IPS-18a (cell line): ENCODE data around the gene ELMO1.

Experiments
- H3K27ac ChIP-seq: one replicate; pipeline ENCODE4 v1.5.1; 2013; ENCODE audit warnings: low read length
- H3K27me3 ChIP-seq: one replicate; pipeline ENCODE4 v1.6.1; 2013; ENCODE audit warnings: mild to moderate bottlenecking, low read length; ENCODE audit not compliant: control insufficient read depth, insufficient read depth
- H3K36me3 ChIP-seq: one replicate; pipeline ENCODE4 v1.6.1; 2013; ENCODE audit warnings: low read depth, low read length; ENCODE audit not compliant: control insufficient read depth
- H3K4me1 ChIP-seq: one replicate; pipeline ENCODE4 v1.6.1; 2013; ENCODE audit warnings: low read depth, low read length; ENCODE audit not compliant: control insufficient read depth
- H3K4me3 ChIP-seq: one replicate; pipeline ENCODE4 v1.5.1; 2013; ENCODE audit warnings: low read length
- H3K9ac ChIP-seq: one replicate; pipeline ENCODE4 v1.6.1; 2013; ENCODE audit warnings: mild to moderate bottlenecking, low read length, moderate library complexity
- H3K9me3 ChIP-seq: one replicate; pipeline ENCODE4 v1.6.1; 2013; ENCODE audit warnings: low read depth, low read length; ENCODE audit not compliant: control insufficient read depth

Gene ELMO1

DNA sequence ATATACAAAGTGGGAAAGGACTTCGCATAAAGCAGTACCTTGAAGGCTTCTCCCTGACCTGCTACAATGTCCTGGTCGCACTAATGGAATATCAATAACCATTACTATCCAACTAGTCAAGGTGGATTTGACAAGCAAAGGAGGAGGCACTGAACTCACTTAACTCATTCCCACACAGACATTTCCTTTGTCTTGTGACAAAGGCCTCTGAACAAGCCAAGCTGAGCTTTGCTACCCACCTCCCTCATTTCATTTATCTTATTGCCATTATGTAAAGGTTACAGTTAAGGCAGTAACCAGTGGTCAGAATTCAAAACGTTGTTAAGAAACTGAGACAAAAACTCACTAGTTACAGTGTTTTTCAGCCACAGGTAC is 7.3 kb downstream of the ELMO1 start:
- Histone ChIP-seq H3K27me3 (peaks cover 3% of the 10 kb centered on the region), H3K36me3 (no peaks in the 10 kb centered on the region), H3K9me3 (no peaks in the 10 kb centered on the region), H3K9ac (no peak overlapping the region), H3K4me3 (no peak overlapping the region), H3K4me1 (no peaks in the 10 kb centered on the region), H3K27ac (no peak overlapping the region)

DNA sequence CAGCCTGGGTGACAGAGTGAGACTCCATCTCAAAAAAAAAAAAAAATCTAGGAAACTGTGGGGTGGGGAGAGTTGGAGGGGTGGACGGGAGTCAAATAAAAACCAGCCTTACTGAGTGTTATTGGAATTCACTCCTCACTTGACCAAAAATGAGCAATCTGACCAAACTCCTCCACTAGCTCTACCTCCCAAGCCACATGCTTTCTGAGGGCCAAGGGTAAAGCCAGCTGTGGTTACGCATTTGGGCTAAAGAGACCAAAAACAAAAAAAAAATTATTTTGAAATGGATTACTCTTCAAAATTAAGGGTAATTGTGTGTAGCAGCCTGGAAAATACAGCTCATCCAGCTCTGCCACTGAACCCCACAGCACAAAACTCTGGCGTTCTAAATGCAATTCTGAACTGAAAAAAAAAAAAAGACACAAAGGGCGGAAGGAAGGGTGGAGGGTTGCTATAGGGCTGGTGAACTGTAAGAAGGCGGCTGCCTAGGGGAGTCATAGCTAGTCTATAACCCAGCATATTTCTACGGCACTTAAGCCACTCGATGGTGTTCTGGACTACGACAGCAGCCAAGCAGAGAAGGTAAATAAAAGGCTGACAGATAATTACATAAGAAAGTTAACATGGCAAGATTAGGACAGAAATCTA is 7.8 kb downstream of the ELMO1 start:
- no peaks in the 10 kb centered on the region for H3K4me1 ChIP-seq
- no peak overlapping the region for H3K27ac ChIP-seq
- no peaks in the 10 kb centered on the region for H3K27me3 ChIP-seq
- no peak overlapping the region for H3K9ac ChIP-seq
- no peak overlapping the region for H3K4me3 ChIP-seq
- no peaks in the 10 kb centered on the region for H3K36me3 ChIP-seq
- no peaks in the 10 kb centered on the region for H3K9me3 ChIP-seq

DNA sequence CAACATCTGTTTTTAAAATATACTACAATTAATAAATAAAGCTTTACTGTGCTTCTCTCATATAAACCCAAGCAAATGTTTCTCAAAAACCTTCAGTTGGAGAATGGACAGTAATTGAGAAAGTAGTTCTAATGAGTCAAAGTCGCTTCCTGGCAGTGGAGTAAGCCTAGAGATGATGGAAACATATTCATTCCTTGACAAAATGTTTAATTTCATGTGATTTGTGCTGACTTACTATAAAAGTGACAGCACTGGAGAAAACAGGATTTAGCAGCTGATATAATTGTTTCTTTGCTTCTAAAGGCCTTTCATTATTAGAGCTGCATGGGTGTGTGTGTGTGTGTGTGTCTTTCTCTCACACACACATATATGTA is 9.0 kb downstream of the ELMO1 start:
- Histone ChIP-seq H3K4me3 (no peak overlapping the region), H3K9ac (no peak overlapping the region), H3K27me3 (no peaks in the 10 kb centered on the region), H3K27ac (no peak overlapping the region), H3K9me3 (no peaks in the 10 kb centered on the region), H3K36me3 (no peaks in the 10 kb centered on the region), H3K4me1 (peaks cover 3% of the 10 kb centered on the region)

DNA sequence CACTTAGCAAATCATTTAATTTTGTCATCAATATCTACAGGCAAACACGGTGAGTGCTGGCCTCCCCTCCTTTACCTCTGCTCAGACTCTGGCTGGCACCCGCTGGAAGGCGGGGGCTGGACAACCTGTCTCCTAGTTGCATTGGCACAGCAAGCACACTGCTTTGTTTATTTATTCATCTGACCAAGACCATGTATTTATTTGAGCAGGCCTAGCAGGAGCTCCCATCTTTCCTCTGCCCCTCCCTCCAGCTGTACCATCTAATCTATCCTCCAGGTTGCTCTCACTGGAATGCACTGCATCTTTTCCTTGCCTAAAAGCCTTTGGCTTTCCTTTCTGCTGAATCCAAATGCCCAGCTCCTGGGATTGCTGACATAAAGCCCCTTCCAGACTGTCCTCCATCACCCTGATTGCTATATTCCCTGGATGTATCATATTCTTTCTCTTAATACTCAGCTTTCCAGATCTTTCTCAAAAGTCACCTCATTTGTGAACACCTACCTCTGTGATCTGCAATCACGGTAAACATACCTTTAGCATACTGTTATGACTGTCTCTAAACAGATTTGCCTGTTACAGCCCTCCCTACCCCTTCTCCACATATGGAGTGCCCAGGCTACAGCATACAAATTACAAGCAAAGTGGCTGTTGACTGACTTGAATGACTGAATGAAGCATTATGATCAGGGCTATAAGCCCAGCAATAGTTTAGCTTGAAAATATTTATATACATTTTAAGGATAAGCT is 9.6 kb downstream of the ELMO1 start:
- Histone ChIP-seq H3K27me3 (no peaks in the 10 kb centered on the region), H3K36me3 (no peaks in the 10 kb centered on the region), H3K9me3 (no peaks in the 10 kb centered on the region), H3K9ac (no peak overlapping the region), H3K4me3 (no peak overlapping the region), H3K27ac (no peak overlapping the region), H3K4me1 (peaks cover 3% of the 10 kb centered on the region)

DNA sequence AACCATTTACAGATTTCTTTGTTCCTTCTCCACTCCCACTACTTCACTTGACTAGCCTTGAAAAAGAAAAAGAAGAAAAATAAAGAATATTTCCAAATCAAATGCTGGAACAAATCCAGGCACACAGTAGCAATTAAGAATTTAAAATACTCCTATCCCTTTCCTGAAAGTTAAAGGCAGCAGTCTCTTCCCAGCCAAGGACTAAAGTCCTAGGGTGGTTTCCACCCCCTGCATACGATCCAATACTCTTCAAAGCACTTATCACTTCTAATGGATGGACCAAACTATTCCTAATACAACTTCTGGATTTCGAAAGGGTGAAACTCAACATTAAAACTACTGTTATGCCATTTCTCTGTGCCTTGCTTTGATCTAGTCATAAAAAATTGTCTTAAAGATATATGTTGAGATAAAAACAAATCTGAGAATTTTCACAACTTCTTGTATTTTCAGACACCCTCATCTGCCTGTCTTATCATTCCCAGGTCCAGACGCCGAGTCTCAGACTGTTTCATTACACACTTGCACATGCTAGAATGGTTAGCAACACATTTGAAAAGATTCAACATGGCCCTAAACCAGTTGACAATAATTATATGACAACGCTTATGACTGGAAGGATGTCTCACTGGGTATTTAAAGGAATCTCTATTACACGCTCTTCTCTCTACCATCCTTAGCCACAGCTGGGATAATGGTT is 13.4 kb downstream of the ELMO1 start:
- no peaks in the 10 kb centered on the region for H3K36me3 ChIP-seq
- peaks cover 3% of the 10 kb centered on the region for H3K4me1 ChIP-seq
- no peak overlapping the region for H3K9ac ChIP-seq
- no peaks in the 10 kb centered on the region for H3K9me3 ChIP-seq
- H3K27ac ChIP-seq, result no peak overlapping the region
- H3K4me3 ChIP-seq, result no peak overlapping the region
- H3K27me3 ChIP-seq, result no peaks in the 10 kb centered on the region

DNA sequence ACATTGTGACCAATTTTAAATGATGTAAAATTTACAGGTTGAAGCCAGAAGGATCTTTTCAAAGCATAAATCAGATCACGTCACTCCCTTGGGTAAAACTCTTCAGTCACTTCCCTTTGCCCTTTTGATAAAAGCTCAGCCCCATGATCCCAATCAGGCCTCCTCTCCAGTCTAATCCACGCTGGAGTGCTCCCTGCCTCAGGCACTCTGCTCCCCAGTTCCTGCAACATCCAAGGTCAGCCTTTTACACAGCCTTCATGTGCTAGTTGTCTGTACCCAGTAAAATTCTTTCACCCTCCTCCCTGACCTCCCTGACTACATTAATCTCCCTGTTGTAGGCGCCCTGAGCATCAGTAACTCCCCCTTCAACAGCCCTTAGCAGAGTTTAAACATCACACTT is 14.1 kb downstream of the ELMO1 start:
- Histone ChIP-seq H3K9me3 (no peaks in the 10 kb centered on the region), H3K4me3 (no peak overlapping the region), H3K4me1 (peaks cover 3% of the 10 kb centered on the region), H3K36me3 (no peaks in the 10 kb centered on the region), H3K27ac (no peak overlapping the region), H3K27me3 (no peaks in the 10 kb centered on the region), H3K9ac (no peak overlapping the region)

DNA sequence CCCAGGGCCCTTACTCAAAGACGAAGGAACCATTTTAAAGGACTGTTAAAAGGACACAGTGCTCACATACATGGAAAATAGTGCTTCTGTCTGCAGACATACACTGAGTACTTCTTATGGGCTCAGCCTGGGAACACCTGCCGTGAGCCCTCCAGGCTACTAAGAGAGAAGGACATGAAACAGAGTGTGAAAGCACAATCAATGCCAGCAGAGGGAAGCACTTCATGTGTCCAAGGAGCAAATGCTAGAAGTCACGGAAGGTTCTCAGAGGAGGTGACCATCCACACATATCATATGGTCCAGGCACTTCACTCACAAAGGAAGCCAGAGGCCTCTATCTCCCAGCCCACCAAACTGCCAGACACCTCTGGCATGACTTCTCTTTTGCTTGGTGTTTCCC is 15.5 kb downstream of the ELMO1 start:
- Histone ChIP-seq H3K9me3 (no peaks in the 10 kb centered on the region), H3K9ac (no peak overlapping the region), H3K4me3 (no peak overlapping the region), H3K36me3 (no peaks in the 10 kb centered on the region), H3K27ac (no peak overlapping the region), H3K4me1 (peaks cover 3% of the 10 kb centered on the region), H3K27me3 (no peaks in the 10 kb centered on the region)

DNA sequence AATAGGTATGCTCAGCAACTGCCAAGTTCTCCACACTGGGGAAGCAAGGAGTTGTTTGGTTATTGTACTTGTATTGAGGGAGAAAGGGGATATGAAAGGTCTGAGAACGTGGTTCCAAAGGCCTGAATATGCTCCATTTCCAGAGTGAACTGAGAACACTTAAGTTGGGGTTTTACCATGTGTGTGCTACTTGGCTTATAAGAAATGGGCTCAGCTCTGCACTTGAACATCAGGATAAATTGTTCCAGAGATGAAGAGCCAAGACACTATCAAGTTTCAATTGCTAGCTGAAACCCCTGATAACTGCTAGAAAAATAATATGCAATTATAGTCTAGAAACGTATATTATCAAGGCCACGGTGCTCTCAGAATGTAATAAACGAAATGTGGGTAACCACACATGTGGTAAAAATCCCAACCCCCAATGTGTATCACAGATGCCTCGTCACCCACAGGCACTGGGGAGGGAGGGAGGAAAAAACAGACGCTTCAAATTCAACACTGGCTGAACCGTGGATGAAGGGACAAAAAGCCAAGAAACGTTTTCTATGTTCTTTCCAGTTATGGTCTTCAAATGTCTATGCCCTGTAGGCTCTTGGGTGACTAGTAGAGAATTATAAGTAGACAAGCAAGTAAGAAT is 16.3 kb downstream of the ELMO1 start:
- no peaks in the 10 kb centered on the region for H3K9me3 ChIP-seq
- H3K4me1 ChIP-seq, result peaks cover 3% of the 10 kb centered on the region
- no peaks in the 10 kb centered on the region for H3K27me3 ChIP-seq
- H3K9ac ChIP-seq, result no peak overlapping the region
- H3K36me3 ChIP-seq, result no peaks in the 10 kb centered on the region
- H3K4me3 ChIP-seq, result no peak overlapping the region
- H3K27ac ChIP-seq, result no peak overlapping the region

DNA sequence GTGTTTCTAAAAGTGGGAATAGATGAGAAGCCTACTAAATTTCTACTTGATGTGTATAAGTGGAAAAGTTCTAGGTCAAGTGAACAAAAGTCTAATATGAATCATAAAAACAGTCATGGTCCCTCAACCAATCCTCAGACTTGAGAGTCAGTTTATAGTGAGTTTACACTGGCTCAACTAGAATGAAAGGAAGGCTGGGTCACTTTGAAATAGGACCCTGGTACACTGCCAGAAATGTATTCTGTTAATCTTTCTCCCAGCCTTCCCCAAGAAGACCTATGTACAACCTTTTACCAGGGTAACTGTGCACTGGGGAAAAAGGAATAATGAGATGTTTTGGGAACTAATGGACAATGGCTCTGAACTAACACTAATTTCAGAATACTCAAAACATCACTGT is 17.3 kb downstream of the ELMO1 start:
- H3K4me3 ChIP-seq, result no peak overlapping the region
- no peaks in the 10 kb centered on the region for H3K9me3 ChIP-seq
- H3K9ac ChIP-seq, result no peak overlapping the region
- no peaks in the 10 kb centered on the region for H3K27me3 ChIP-seq
- no peak overlapping the region for H3K27ac ChIP-seq
- peaks cover 3% of the 10 kb centered on the region for H3K4me1 ChIP-seq
- H3K36me3 ChIP-seq, result no peaks in the 10 kb centered on the region

DNA sequence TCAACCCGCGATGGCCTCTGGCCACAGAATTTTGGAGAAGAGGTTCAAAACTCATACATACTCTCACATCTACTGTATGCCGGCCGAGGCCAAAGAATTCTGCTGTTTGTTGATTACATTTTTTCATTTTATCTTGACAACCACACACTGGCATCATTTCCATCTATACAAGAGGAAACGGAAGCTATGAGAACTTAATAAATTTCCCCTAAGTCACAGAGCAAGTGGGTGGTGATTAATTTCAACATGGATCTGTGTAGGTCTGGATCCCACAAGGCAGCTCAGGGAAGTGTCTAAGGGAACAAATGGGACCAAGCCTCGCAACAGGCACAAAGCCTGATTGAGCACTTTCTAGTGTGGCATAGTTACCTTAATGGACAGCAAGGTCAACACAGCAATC is 18.0 kb downstream of the ELMO1 start:
- Histone ChIP-seq H3K9me3 (no peaks in the 10 kb centered on the region), H3K27me3 (no peaks in the 10 kb centered on the region), H3K4me1 (peaks cover 3% of the 10 kb centered on the region), H3K36me3 (no peaks in the 10 kb centered on the region), H3K4me3 (no peak overlapping the region), H3K27ac (no peak overlapping the region), H3K9ac (no peak overlapping the region)

DNA sequence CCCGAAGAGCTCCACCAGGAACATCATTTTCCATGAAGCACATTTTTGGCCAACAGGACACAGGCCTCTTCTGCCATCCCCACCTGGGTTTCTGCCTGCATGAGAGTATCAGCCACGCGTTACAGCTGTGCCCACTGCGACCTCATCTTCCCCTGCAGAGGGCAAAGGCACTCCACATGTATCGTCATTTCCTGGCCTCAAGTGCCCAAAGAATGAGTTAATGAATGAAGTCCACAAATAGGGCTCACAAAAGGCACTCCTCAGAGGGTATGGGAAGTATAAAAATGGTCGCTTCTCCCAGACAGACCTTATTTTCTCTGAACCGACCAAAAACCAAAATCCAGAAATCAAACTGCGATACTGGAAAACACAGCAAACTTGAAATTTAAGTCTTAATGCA is 18.5 kb downstream of the ELMO1 start:
- Histone ChIP-seq H3K4me3 (no peak overlapping the region), H3K27me3 (no peaks in the 10 kb centered on the region), H3K9ac (no peak overlapping the region), H3K27ac (no peak overlapping the region), H3K36me3 (no peaks in the 10 kb centered on the region), H3K4me1 (peaks cover 3% of the 10 kb centered on the region), H3K9me3 (no peaks in the 10 kb centered on the region)
